ENCODE data around the gene MGME1. TPM values are rescaled to one million over a fixed set of nuclear protein-coding genes. Genes with fewer than 3 reads are reported as not detected.

The MGME1 gene
- total and polyA plus RNA-seq, 4 donors = 10.1 to 19.1 (median 11.5) TPM

DNA sequence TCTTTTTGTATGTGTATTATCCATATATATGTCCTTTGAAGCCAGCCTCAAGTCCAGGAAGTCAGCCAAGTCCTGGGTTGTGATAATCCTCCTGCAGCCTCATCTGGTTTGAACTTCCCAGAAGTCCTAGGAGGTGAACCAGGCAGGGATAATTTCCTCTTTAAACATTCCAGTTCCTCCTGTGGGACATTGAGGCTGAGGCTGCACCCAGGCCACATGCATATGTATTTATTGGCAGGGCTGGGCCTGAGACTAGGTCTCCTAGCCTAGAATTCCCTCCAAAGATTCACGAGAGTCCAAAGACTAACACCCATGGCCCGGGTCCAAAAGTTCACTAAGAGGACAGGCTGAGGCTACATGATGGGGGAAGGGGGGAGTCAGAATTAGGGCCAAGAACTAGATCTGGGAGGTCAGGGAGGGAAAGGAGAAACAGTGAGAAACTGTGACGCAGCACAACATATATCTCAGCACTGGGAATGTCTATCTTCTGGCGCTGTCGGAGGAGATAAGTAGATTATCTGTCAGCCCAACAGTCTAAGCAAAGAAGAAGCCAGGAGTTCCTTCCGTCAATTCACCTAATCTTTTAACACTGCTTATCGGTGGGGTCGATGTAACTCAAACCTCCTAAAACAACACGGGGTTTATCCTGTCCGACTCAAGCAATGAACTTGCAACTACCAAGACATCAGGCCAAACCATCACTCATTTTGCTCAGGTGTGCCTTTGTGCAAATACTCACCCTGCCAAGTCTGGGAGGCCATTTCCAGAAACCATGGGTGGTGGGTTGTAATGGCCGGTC, 43.5 kb upstream of the MGME1 start:
- no peaks in the 10 kb centered on the region for H3K27me3 ChIP-seq (ENCODE audit: control insufficient read depth in 3 of 3, insufficient read depth in 3 of 3, low read length in 2 of 3)
- no peaks in the 10 kb centered on the region for H3K36me3 ChIP-seq (ENCODE audit: control insufficient read depth in 4 of 4, insufficient read depth in 4 of 4, low read length in 4 of 4)

DNA sequence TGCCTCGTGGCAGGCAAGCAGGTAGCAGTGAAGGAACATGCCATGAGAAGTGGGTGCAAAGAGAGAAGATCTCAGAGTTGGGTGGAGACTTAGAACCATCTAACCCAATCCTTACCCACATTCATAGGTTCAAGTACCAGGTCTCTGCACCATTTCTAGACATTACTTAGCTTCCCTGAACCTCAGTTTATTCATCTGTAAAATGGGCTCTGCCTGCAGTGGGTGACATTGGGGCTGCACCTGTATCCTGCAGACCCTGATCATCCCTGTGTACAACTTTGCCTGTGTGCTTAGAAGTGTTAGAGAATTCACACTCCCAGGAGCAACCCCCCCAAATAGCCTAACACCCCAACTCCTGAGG, 42.9 kb upstream of the MGME1 start:
- DNase-seq (no peak), ATAC-seq (ENCODE audit: insufficient read depth, low FRiP score) (no peak)
- Histone ChIP-seq H3K4me3 (no peak overlapping the region), H3K27me3 (ENCODE audit: control insufficient read depth in 3 of 3, insufficient read depth in 3 of 3, low read length in 2 of 3) (no peaks in the 10 kb centered on the region), H3K27ac (ENCODE audit: low read depth in 1 of 2, low read length in 1 of 2) (no peak overlapping the region), H3K36me3 (ENCODE audit: control insufficient read depth in 4 of 4, insufficient read depth in 4 of 4, low read length in 4 of 4) (no peaks in the 10 kb centered on the region), H3K4me1 (ENCODE audit: control insufficient read depth in 5 of 5, insufficient read depth in 5 of 5, low read length in 5 of 5) (peaks cover 0 to 17% (median 10%) of the 10 kb centered on the region in 5 donors), H3K9me3 (ENCODE audit: control insufficient read depth in 4 of 4, insufficient read depth in 3 of 4, low read length in 3 of 4) (no peaks in the 10 kb centered on the region), H3K9ac (ENCODE audit: insufficient read depth in 1 of 2, low read length in 2 of 2) (no peak overlapping the region)
- TF ChIP-seq, protein P1, sequence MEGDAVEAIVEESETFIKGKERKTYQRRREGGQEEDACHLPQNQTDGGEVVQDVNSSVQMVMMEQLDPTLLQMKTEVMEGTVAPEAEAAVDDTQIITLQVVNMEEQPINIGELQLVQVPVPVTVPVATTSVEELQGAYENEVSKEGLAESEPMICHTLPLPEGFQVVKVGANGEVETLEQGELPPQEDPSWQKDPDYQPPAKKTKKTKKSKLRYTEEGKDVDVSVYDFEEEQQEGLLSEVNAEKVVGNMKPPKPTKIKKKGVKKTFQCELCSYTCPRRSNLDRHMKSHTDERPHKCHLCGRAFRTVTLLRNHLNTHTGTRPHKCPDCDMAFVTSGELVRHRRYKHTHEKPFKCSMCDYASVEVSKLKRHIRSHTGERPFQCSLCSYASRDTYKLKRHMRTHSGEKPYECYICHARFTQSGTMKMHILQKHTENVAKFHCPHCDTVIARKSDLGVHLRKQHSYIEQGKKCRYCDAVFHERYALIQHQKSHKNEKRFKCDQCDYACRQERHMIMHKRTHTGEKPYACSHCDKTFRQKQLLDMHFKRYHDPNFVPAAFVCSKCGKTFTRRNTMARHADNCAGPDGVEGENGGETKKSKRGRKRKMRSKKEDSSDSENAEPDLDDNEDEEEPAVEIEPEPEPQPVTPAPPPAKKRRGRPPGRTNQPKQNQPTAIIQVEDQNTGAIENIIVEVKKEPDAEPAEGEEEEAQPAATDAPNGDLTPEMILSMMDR (IDR thresholded peaks at IDR 0.05; ENCODE audit: control extremely low read depth, extremely low read depth) = no peak
- 69 to 83% methylated on average over 1 of the region's 1 CpG for WGBS, 2 donors

More for the DNA sequence above, 43.5 kb upstream of the MGME1 start:
- Histone ChIP-seq H3K4me3 (no peak overlapping the region), H3K9ac (ENCODE audit: insufficient read depth in 1 of 2, low read length in 2 of 2) (no peak overlapping the region), H3K27ac (ENCODE audit: low read depth in 1 of 2, low read length in 1 of 2) (no peak overlapping the region), H3K4me1 (ENCODE audit: control insufficient read depth in 5 of 5, insufficient read depth in 5 of 5, low read length in 5 of 5) (peaks cover 0 to 17% (median 10%) of the 10 kb centered on the region in 5 donors), H3K9me3 (ENCODE audit: control insufficient read depth in 4 of 4, insufficient read depth in 3 of 4, low read length in 3 of 4) (no peaks in the 10 kb centered on the region)
- TF ChIP-seq, protein P1 (IDR thresholded peaks at IDR 0.05; ENCODE audit: control extremely low read depth, extremely low read depth) = no peak
- DNase-seq (peak; percentile 75 to 89 (median 88)), ATAC-seq (ENCODE audit: insufficient read depth, low FRiP score) (no peak)
- WGBS, 2 donors = 69 to 83% methylated on average over 11 of the region's 11 CpGs

DNA sequence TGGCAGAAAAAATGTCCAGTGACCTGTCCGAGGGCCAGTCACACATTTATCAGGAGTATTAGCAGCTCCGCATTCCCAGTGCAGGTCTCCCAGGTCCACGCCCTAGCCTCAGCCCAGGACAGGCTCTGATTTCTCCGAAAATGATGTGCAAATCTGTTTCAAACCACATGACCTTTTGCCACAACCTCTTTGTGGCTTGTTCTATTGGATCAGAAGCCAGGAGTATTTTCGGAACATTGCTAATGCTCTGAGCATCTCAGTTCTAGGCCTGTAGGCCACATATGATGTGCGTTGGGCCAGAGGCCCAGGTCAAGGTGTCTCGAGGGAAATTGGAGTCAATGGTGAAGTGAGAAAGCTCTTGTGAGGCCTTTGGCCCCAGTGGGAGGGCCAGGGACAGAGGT, 40.6 kb upstream of the MGME1 start:
- TF ChIP-seq, protein P1 (IDR thresholded peaks at IDR 0.05; ENCODE audit: control extremely low read depth, extremely low read depth) = no peak
- WGBS, 2 donors = 81 to 91% methylated on average over 7 of the region's 7 CpGs
- ATAC-seq (ENCODE audit: insufficient read depth, low FRiP score) (no peak), DNase-seq (no peak)
- H3K9ac ChIP-seq (ENCODE audit: insufficient read depth in 1 of 2, low read length in 2 of 2) = no peak overlapping the region
- H3K36me3 ChIP-seq (ENCODE audit: control insufficient read depth in 4 of 4, insufficient read depth in 4 of 4, low read length in 4 of 4) = no peaks in the 10 kb centered on the region
- no peak overlapping the region for H3K4me3 ChIP-seq
- no peaks in the 10 kb centered on the region for H3K27me3 ChIP-seq (ENCODE audit: control insufficient read depth in 3 of 3, insufficient read depth in 3 of 3, low read length in 2 of 3)
- H3K9me3 ChIP-seq (ENCODE audit: control insufficient read depth in 4 of 4, insufficient read depth in 3 of 4, low read length in 3 of 4) = peaks cover 0 to 2% (median 0%) of the 10 kb centered on the region in 4 donors
- peaks cover 0 to 26% (median 15%) of the 10 kb centered on the region in 5 donors for H3K4me1 ChIP-seq (ENCODE audit: control insufficient read depth in 5 of 5, insufficient read depth in 5 of 5, low read length in 5 of 5)
- H3K27ac ChIP-seq (ENCODE audit: low read depth in 1 of 2, low read length in 1 of 2) = peak overlapping the region in 1 of 2 donors; percentile 6

All from lung (tissue), 12 donors.